ENCODE results near the gene GPR55.

GPR55 gene

GRCh38 chr2:230866756-230867523, 58.1 kb downstream of the GPR55 start:
- peak; percentile 73 for DNase-seq (ENCODE audit: low spot score)

GRCh38 chr2:230865766-230866755, 59.0 kb downstream of the GPR55 start:
- DNase-seq (ENCODE audit: low spot score): peak; percentile 13

DNA sequence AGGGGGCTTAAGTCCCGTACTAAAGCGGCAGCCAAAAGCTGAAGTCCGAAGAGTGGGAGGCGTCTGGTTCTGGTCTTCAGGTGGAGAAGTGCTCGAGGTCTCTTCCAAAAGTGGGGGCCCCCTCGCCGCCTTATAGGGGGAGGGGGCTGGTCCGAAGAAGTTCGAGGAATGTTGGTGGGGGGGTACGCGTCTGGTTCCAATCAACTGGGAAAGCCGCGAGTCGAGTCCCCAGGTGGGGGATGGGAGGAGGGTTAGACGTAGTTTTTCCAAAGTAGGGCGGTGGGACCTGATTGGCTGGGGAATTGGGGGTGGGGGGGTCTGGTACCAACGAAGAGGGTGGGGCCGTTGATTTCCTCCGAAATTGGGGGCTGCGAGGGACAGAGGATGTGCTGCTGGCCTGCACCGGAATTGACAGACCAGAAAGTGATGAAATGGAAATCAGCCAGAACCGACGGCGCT, 59.7 kb downstream of the GPR55 start:
- no peak for DNase-seq (ENCODE audit: low spot score)

DNA sequence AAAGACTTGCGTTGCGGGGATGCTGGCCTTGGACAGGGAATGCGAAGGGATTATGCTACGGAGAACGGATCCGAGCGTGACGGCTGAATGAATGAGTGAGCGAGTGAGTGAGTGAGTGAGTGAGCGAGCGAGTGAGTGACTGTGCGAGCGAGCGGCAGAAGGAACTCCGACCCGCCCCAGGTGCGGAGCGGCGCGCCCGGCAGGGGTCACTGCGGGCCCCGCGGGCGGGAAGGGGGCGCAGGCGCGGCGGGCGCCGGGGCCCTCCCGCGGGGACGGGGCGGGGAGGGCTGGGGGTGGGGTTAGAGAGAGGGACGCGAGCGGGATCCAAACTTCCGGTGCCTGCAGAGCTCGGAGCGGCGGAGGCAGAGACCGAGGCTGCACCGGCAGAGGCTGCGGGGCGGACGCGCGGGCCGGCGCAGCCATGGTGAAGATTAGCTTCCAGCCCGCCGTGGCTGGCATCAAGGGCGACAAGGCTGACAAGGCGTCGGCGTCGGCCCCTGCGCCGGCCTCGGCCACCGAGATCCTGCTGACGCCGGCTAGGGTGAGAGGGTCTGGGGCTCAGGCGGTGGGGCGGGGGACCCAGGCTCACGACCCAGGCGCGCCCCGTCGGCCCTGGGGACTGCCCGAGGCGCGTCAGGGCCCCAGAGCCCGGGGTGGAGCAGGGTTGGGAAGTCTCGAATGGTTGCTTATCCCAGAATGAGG, 60.3 kb downstream of the GPR55 start, which contains the start of gene ITM2C:
Gene ITM2C, plus strand, starts transcription at position 338 of the 702 bp plus-strand sequence. Its CDS starts 84 bp downstream, at position 422.
- peak; percentile 73 for DNase-seq (ENCODE audit: low spot score)

GRCh38 chr2:230864122-230864604, 60.9 kb downstream of the GPR55 start:
- no peak for DNase-seq (ENCODE audit: low spot score)

GRCh38 chr2:230863442-230864121, 61.5 kb downstream of the GPR55 start:
- DNase-seq (ENCODE audit: low spot score): peak; percentile 36

- DNase-seq (ENCODE audit: low spot score): no peak
Measured at GRCh38 chr2:230863031-230863430, 62.0 kb downstream of the GPR55 start.

GRCh38 chr2:230862292-230862691, 62.8 kb downstream of the GPR55 start:
- DNase-seq (ENCODE audit: low spot score): no peak

DNA sequence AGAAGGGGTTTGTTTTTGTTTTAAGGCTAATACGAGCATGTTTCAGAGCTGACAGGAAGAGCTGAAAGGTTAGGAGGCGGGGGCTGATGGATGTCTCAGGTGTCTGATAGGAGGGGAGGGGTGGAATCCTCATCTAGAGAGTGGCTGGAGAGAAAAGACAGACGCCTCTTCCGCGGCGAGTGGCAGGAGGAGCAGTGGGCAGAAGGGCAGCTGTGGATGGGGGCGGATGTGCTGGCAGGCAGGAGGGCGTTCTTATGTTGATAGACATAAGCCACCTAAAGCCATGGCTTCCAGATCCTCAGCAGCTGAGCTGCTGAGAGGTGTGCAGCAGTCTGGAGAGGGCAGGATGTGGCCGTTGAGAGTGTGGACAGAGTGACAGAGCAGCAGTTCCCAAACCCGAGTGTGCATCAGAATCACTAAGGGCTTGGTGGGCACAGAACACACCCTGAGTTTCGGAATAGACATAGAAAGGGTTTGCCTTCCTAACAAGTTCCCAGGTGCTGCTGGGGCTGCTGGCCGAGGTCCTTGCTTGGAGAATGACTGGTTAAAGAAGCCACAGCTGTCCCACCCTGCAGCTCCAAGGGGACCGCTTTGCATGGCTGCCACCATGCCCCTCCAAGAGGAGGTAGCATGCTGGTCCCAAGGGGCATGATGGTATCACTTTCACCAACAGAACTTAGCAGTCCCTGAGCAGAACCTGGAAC, 63.3 kb downstream of the GPR55 start:
- DNase-seq (ENCODE audit: low spot score): no peak
